Heart left ventricle (tissue), 16 donors: Measurements from ENCODE around the gene TOPAZ1. TPM values are rescaled to one million over a fixed set of nuclear protein-coding genes. Genes with fewer than 3 reads are reported as not detected.

Source experiments
- ATAC-seq, 4 donors: fragments of 200-7000 bp; cut with Tn5 transposase; one replicate each; pipeline ENCODE4 v1.9.1; 2020 to 2022; ENCODE audit warnings: moderate library complexity in 4 of 4, mild to moderate bottlenecking in 3 of 4, moderate number of reproducible peaks in 1 of 4
- DNase-seq, 5 donors: peaks; one replicate each; pipeline ENCODE4 v3.0.0-alpha.2; 2020
- H3K27ac ChIP-seq, 12 donors: fragments of 200-600 bp; sonication (generic) in 4 of 12; one replicate each; pipeline versions ENCODE4 v1.5.0 to v1.8.0; 2016 to 2022; ENCODE audit warnings: mild to moderate bottlenecking in 2 of 12
- H3K27me3 ChIP-seq, 9 donors: fragments of 200-600 bp; sonication (generic) in 2 of 9; one replicate each; pipeline versions ENCODE4 v1.5.1 to v1.8.0; 2016 to 2022; ENCODE audit warnings: mild to moderate bottlenecking in 3 of 9
- H3K36me3 ChIP-seq, 9 donors: fragments of 200-600 bp; sonication (generic) in 2 of 9; one replicate each; pipeline versions ENCODE4 v1.5.0 to v1.8.0; 2018 to 2022; ENCODE audit warnings: mild to moderate bottlenecking in 2 of 9
- H3K4me1 ChIP-seq, 12 donors: fragments of 200-600 bp; sonication (generic) in 4 of 12; one replicate each; pipeline versions ENCODE4 v1.5.0 to v1.8.0; 2016 to 2022; ENCODE audit warnings: mild to moderate bottlenecking in 3 of 12
- H3K4me3 ChIP-seq, 12 donors: fragments of 200-600 bp; sonication (generic) in 4 of 12; one replicate each; pipeline versions ENCODE4 v1.5.0 to v1.8.0; 2017 to 2022; ENCODE audit warnings: mild to moderate bottlenecking in 9 of 12, moderate library complexity in 4 of 12
- H3K9me3 ChIP-seq, 12 donors: fragments of 200-600 bp; sonication (generic) in 4 of 12; one replicate each; pipeline versions ENCODE4 v1.5.0 to v1.8.0; 2016 to 2022; ENCODE audit warnings: mild to moderate bottlenecking in 1 of 12
- POLR2A ChIP-seq, 2 donors: fragments of 450-650 bp; IDR thresholded peaks; one replicate each; pipeline ENCODE4 v1.6.1; 2017; ENCODE audit warnings: antibody characterized with exemption in 2 of 2, mild to moderate bottlenecking in 2 of 2, moderate library complexity in 2 of 2
- WGBS, 4 donors: extraction: QIAGEN DNeasy Blood & Tissue Kit in 2 of 4; methylation state at CpG; one replicate each; pipeline versions ENCODE4 v1.1.5 to v1.1.7; 2013 to 2018; 5-methylcytosine and 5-hydroxymethylcytosine counted together
- intact Hi-C, 10 donors: fragments of 100-400 bp; cut with DNase I; formaldehyde crosslinking; loops; one replicate each; pipeline versions ENCODE4 v1.11.1 to v1.14.2; 2022
- polyA plus RNA-seq, 2 donors: library from polyadenylated mRNA; stranded (reverse); fragments of 200-250 nt; gene quantifications; one replicate each; pipeline ENCODE4 v1.2.3, GENCODE V29; 2013
- total RNA-seq, 9 donors: library from RNA; depleted of rRNA in 2 of 9; stranded (reverse); fragments of >200 nt in 2 of 9; fragmentation: NEBNext Ultra II Directional in 3 of 9; extraction: Animal tissue kit (Norgen Biotek cat#: 25700) in 3 of 9; gene quantifications; one replicate each; pipeline versions ENCODE4 v1.1.0 to v1.2.4, GENCODE V29; 2016 to 2023
- TF ChIP-seq, protein P1 (sequence below), 12 donors: fragments of 200-600 bp; sonication (generic) in 4 of 12; IDR thresholded peaks; one replicate each; pipeline versions ENCODE4 v1.5.0 to v1.8.0; 2018 to 2022; ENCODE audit warnings: antibody characterized with exemption in 12 of 12, mild to moderate bottlenecking in 5 of 12
- donor health status: ischemic (EF 13 %, LVEDD 7.1; RV severe dilation, severe dysfunction).
- donor health status: healthy with polysubstance abuse.
- donor health status: DM: no; HTN: yes; CAD: no.
- donor health status: DM: no; HTN: no; CAD: no.
- donor health status: ischemic (EF 25% LVEDD 6.9; RV normal size, moderate dysfunction).
- donor health status: ischemic (EF 25% LVEDD 5.7; RV mildly dilated, moderate dysfunction).
- donor health status: healthy.
- donor health status: DM: yes; HTN: yes; CAD: no.
- donor health status: ischemic (EF 35%, LVEDD 5.7; RV mildly dilated, moderate dysfunction).
- donor health status: nonischemic (EF 11% LVEDD 7.7; RV severe dilation, severe dysfunction).
- donor health status: DM: yes; HTN: yes; CAD: no.
- donor health status: PGD.
- donor health status: ischemic (EF 29% LVEDD 5.4; RV normal size, mild dysfunction).
- donor health status: nonischemic (EF 23%, LVEDD 6.1; RV moderate dilation, normal function).

The TOPAZ1 gene
- total and polyA plus RNA-seq, 11 donors, result not detected

DNA sequence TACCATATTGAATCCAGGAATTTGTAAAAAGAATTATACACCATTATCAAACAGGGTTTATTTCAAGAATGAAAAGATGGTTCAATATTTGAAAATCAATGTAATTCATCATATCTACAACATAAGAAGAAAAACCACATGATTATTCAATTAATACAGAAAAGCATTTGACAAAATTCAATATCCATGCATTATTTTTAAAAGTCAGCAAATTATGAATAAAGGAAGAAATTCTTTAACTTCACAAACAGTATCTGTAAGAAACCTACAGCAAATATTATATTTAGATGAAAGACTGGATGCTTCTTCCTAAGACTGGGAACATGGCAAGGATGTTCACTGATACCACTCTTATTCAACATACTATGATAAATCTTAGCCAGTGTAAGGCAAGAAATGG, 55.6 kb downstream of the TOPAZ1 start:
- H3K4me3 ChIP-seq, result no peak overlapping the region
- H3K4me1 ChIP-seq, result no peaks in the 10 kb centered on the region
- no peak for DNase-seq
- TF ChIP-seq, protein P1, sequence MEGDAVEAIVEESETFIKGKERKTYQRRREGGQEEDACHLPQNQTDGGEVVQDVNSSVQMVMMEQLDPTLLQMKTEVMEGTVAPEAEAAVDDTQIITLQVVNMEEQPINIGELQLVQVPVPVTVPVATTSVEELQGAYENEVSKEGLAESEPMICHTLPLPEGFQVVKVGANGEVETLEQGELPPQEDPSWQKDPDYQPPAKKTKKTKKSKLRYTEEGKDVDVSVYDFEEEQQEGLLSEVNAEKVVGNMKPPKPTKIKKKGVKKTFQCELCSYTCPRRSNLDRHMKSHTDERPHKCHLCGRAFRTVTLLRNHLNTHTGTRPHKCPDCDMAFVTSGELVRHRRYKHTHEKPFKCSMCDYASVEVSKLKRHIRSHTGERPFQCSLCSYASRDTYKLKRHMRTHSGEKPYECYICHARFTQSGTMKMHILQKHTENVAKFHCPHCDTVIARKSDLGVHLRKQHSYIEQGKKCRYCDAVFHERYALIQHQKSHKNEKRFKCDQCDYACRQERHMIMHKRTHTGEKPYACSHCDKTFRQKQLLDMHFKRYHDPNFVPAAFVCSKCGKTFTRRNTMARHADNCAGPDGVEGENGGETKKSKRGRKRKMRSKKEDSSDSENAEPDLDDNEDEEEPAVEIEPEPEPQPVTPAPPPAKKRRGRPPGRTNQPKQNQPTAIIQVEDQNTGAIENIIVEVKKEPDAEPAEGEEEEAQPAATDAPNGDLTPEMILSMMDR (IDR thresholded peaks at IDR 0.05), result no peak
- TF ChIP-seq POLR2A (IDR thresholded peaks at IDR 0.05), result no peak
- intact Hi-C loops, result no loop called here
- no peaks in the 10 kb centered on the region for H3K36me3 ChIP-seq
- no peak overlapping the region for H3K27ac ChIP-seq
- peaks cover 0 to 23% (median 0%) of the 10 kb centered on the region in 9 donors for H3K27me3 ChIP-seq
- no peaks in the 10 kb centered on the region for H3K9me3 ChIP-seq
- ATAC-seq, result no peak

DNA sequence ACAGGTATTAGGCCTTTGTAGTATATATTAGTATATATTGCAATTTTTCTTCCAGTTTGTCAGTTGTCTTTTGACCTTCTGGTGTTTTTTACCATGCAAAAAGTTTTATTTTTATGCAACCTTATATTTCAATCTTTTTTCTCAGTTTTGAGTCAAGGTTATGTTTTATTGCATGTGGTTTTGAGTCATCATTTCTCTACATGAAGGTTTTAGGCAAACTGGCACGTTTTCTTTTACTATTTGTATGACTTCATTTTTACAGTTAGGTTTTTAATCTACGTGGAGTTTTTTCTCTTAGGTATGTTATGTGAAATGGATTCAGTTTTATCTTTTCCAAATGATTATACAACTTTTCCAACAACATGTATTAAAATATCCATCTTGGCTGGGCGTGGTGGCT, 60.1 kb downstream of the TOPAZ1 start:
- Histone ChIP-seq H3K4me3 (no peak overlapping the region), H3K27me3 (peaks cover 0 to 2% (median 0%) of the 10 kb centered on the region in 9 donors), H3K4me1 (no peaks in the 10 kb centered on the region), H3K9me3 (no peaks in the 10 kb centered on the region), H3K27ac (no peak overlapping the region), H3K36me3 (no peaks in the 10 kb centered on the region)
- no peak for TF ChIP-seq POLR2A (IDR thresholded peaks at IDR 0.05)
- TF ChIP-seq, protein P1 (IDR thresholded peaks at IDR 0.05), result no peak
- 82 to 86% (median 84%) methylated on average over 3 of the region's 3 CpGs for WGBS, 4 donors
- ATAC-seq (no peak), DNase-seq (no peak)
- intact Hi-C loops, result no loop called here

DNA sequence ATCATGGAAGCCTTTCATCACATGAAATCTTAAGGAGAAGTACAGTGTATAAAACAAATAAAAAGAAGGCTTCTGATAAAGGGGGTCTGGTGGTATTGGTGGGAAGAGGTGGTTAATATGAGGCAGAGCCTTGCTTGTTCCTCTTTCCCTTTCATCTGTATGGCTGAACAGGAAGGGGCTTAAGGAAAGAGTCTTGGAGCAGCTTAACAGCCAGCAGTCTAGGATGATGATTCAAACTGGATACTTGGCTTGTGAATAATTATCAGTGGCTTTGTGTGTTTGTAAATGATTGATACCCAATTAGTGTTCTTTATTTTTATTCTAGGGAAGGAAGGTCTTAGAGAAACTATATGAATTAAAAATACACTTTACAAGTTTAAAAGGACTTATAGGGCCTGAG, 67.8 kb downstream of the TOPAZ1 start:
- no peak for DNase-seq
- TF ChIP-seq, protein P1 (IDR thresholded peaks at IDR 0.05), result no peak
- TF ChIP-seq POLR2A (IDR thresholded peaks at IDR 0.05), result no peak
- H3K9me3 ChIP-seq, result no peaks in the 10 kb centered on the region
- no peak overlapping the region for H3K27ac ChIP-seq
- H3K27me3 ChIP-seq, result no peaks in the 10 kb centered on the region
- intact Hi-C loops, result no loop called here
- no peaks in the 10 kb centered on the region for H3K4me1 ChIP-seq
- H3K4me3 ChIP-seq, result no peak overlapping the region
- no peaks in the 10 kb centered on the region for H3K36me3 ChIP-seq
- no peak for ATAC-seq

DNA sequence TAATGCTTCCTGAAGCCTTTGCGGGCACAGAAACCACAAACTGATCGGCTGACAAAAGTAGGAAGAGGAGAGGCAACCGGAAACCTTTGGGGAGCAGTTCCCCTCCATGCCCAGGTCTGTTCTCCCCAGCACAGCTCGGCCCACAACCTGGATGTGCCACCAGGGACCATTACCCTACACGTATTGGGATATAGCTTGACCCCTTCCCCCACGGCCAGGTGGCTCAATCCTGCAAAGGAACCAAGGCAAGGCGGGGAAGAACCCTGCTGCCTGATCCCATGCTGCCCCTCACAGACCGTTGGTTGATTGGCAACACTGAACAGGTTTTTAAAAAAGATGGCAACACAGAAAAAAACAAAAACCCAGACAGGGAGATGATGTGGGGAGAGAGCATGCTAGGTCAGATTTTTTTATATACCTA, 77.2 kb downstream of the TOPAZ1 start:
- intact Hi-C loops, result no loop called here
- ATAC-seq, result no peak
- 56 to 68% (median 59%) methylated on average over 8 of the region's 8 CpGs for WGBS, 4 donors

More for the DNA sequence above, 77.2 kb downstream of the TOPAZ1 start:
- no peak overlapping the region for H3K27ac ChIP-seq
- TF ChIP-seq, protein P1 (IDR thresholded peaks at IDR 0.05), result no peak
- TF ChIP-seq POLR2A (IDR thresholded peaks at IDR 0.05), result no peak
- peaks cover 0 to 7% (median 0%) of the 10 kb centered on the region in 9 donors for H3K27me3 ChIP-seq
- H3K4me3 ChIP-seq, result no peak overlapping the region
- no peaks in the 10 kb centered on the region for H3K4me1 ChIP-seq
- H3K36me3 ChIP-seq, result no peaks in the 10 kb centered on the region
- no peaks in the 10 kb centered on the region for H3K9me3 ChIP-seq
- no peak for DNase-seq
